RKO (cell line): Measurements from ENCODE around the gene CDC42EP1.

Experiments used
- DNase-seq: peaks from one replicate; pipeline ENCODE4 v3.0.0-alpha.2; 2016; ENCODE audit warnings: low spot score

The CDC42EP1 gene

GRCh38 chr22:37611207-37611606 lies 50.9 kb downstream of the CDC42EP1 start:
- DNase-seq: no peak

DNA sequence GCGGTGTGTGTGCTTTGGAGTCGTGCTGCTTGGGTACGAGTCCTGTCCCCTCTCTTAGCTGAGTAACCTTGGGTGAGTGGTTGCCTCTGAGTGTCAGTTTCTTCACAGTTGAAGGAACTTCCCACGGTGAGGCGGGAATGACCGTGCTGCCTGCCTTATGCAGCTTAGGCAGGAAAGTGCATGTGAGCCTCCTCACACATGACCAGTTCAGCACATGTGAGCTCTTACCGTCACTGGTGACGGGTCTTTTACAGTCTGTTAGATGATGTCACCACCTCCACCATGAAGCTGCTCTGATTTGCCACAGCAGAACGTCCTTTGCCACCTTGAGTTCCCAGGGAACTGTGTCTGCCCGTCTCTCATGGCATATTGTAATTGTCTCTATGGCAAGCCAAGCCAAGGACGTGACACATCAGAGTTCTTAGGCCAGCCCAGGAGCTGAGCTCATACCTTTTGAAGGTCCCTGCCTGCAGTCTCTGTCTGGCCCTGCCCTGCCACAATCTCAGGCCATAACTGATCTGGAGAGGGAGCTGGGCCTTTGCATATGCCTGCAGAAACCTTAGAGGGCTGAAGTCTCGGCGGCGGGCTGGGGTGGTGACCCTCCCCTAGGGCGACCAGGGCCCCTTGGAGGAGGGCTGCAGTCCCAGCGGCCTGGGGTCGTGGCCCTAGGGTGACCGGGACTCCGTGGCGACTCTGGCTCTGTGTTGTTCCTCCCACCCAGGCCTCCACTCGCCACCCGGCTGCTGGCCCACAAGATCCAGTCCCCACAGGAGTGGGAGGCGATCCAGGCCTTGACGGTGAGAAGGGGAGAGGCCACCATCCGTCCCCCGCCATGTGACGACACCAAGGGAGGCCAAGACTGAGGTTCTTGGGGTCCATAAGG lies 56.2 kb downstream of the CDC42EP1 start:
- no peak for DNase-seq

DNA sequence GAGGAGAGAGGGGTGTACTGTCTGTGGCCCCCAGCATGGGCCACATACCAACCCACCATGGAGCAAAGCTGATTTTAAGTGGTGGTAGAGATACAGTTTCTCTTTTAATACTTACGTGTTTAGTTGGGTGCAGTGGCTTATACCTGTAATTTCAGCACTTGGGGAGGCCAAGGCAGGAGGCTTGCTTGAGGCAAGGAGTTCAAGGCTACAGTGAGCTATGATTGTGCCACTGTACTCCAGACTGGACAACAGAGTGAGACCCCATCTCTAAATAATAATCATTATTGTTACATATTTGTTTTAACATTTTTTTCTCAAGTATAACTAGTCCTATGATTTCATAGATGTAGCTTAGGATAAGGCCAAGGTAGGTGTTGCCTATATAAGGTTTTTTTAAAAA lies 57.2 kb downstream of the CDC42EP1 start:
- no peak for DNase-seq

DNA sequence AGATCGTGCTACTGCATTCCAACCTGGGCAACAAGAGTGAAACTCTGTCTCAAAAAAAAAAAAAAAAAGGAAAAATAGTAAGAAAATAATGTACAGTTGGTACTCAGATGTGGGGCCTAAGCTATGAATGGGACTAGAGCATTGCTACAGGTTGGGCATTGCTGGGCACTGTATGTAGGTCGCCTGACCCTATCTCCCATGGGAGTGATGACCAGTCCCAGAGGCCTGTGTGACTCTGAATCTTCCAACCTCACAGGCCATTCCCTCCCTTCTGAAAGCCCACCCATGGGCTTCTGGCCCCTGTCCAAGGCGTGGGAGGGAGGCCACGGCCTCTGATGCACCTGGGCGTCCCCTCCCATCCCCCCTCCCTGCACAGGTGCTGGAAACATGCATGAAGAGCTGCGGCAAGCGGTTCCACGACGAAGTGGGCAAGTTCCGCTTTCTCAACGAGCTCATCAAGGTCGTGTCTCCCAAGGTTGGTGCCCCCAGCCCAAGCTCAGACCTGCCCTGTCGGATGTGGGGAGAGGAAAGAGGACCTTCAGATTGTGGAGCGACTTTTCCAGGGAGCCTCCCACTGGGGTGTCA lies 57.9 kb downstream of the CDC42EP1 start:
- no peak for DNase-seq

DNA sequence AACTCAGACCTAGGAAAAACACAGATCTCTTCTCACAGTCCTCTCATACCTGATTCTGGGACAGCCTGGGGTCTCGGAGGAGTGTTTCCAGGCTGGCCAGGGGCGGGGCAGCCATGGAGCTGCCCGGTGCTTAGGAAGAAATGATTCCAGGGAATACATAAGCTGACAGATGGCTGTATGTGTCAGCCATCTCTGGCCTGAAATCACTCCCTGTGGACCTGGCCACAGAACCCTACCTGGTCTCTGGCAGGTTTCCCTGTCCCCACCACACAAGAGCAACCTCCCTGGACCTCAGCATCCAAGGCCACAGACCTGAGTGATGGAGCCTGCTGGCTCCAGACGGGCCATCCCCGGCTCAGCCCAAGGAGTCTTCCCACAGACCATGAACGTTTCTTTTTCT lies 58.4 kb downstream of the CDC42EP1 start:
- no peak for DNase-seq
